ENCODE results near the gene PRR36. TPM values are rescaled to one million over a fixed set of nuclear protein-coding genes. Genes with fewer than 3 reads are reported as not detected.
A peak's percentile ranks its signal among the peaks of the same experiment; 100 is the strongest.

Gene PRR36
- total and polyA plus RNA-seq, 10 of the 15 experiments (the other 5 are each of a cell fraction or from before 2014, with no cell fraction given): 0.04 TPM; not detected in 9

- RAD21 ChIA-PET (ENCODE audit: unreplicated experiment): no interaction called here
- in situ Hi-C loops (cut with MboI) (no loop called here), intact Hi-C loops (cut with micrococcal nuclease; ENCODE audit: unreplicated experiment) (no loop called here)
- Histone ChIP-seq H3K9me3 (replicated peaks; ENCODE audit: control insufficient read depth, insufficient read depth, low read length) (no peaks in the 10 kb centered on the region; the same call in 2 of the 3 replicates), H4K20me1 (ENCODE audit: control insufficient read depth, insufficient read depth) (no peaks in the 10 kb centered on the region), H3K27me3 (replicated peaks in 1 of 2; ENCODE audit: control insufficient read depth in 2 of 2, insufficient read depth in 2 of 2, low read length in 1 of 2) (peaks cover 8 to 21% of the 10 kb centered on the region in 2 experiments), H3K4me1 (ENCODE audit: control insufficient read depth, insufficient read depth, low read length) (peaks cover 2% of the 10 kb centered on the region; the same call in 1 of the 2 replicates), H3K27ac (ENCODE audit: control insufficient read depth, insufficient read depth) (no peak within 1 kb of the TSS), H3K9ac (ENCODE audit: control insufficient read depth, insufficient read depth, low read length) (no peak within 1 kb of the TSS), H2AFZ (ENCODE audit: control insufficient read depth, low read depth, low read length) (no peak within 1 kb of the TSS), H3K4me2 (ENCODE audit: control insufficient read depth, insufficient read depth) (no peak within 1 kb of the TSS), H3K79me2 (ENCODE audit: control insufficient read depth, insufficient read depth, low read length) (no peaks in the 10 kb centered on the region), H3K4me3 (no peak within 1 kb of the TSS), H3K36me3 (ENCODE audit: control insufficient read depth in 2 of 2, insufficient read depth in 2 of 2, low read length in 1 of 2) (peaks cover 0 to 14% of the 10 kb centered on the region in 2 experiments; a peak in 3 of 4 replicates)
- CTCF ChIA-PET: no interaction called here
- BruUV-seq (replicated peaks): no TSS peak
- FAIRE-seq (no peak), ATAC-seq (no peak), DNase-seq (ENCODE audit: low read depth, low spot score) (no peak)
- SMC1A ChIA-PET (ENCODE audit: uncharacterized antibody, unreplicated experiment): no interaction called here
- 59% methylated on average over 12 of the region's 12 CpGs for WGBS (ENCODE audit: insufficient coverage, insufficient replicate concordance, low lambda C conversion rate, missing lambda C conversion rate)
- TF ChIP-seq ZNF24 (IDR thresholded peaks at IDR 0.05) (no peak), POLR2A (IDR thresholded peaks at IDR 0.05; ENCODE audit: low read depth, low read length) (peak; percentile 67), POLR2AphosphoS2 (IDR thresholded peaks at IDR 0.05; ENCODE audit: low read depth, low read length) (peak; percentile 48; the same call in 1 of the 2 replicates), SIN3A (IDR thresholded peaks at IDR 0.05; ENCODE audit: low read depth, low read length) (no peak), E2F4 (IDR thresholded peaks at IDR 0.05; ENCODE audit: low read depth, low read length) (no peak)
- POLR2A ChIA-PET: no interaction called here
Measured at GRCh38 chr19:7914598-7915045, 40.4 kb upstream of the PRR36 start, which contains the start of gene TGFBR3L. TSS of gene TGFBR3L (plus strand) at chr19:7914830.

GRCh38 chr19:7914099-7914498 lies 39.9 kb upstream of the PRR36 start:
- Histone ChIP-seq H3K79me2 (ENCODE audit: control insufficient read depth, insufficient read depth, low read length) (no peaks in the 10 kb centered on the region), H3K27me3 (replicated peaks in 1 of 2; ENCODE audit: control insufficient read depth in 2 of 2, insufficient read depth in 2 of 2, low read length in 1 of 2) (peaks cover 8 to 21% of the 10 kb centered on the region in 2 experiments), H2AFZ (ENCODE audit: control insufficient read depth, low read depth, low read length) (no peak overlapping the region), H3K27ac (ENCODE audit: control insufficient read depth, insufficient read depth) (no peak overlapping the region), H3K9me3 (replicated peaks; ENCODE audit: control insufficient read depth, insufficient read depth, low read length) (no peaks in the 10 kb centered on the region; the same call in 2 of the 3 replicates), H3K4me2 (ENCODE audit: control insufficient read depth, insufficient read depth) (no peak overlapping the region), H4K20me1 (ENCODE audit: control insufficient read depth, insufficient read depth) (no peaks in the 10 kb centered on the region), H3K9ac (ENCODE audit: control insufficient read depth, insufficient read depth, low read length) (no peak overlapping the region), H3K36me3 (ENCODE audit: control insufficient read depth in 2 of 2, insufficient read depth in 2 of 2, low read length in 1 of 2) (peaks cover 0 to 14% of the 10 kb centered on the region in 2 experiments; a peak in 3 of 4 replicates), H3K4me3 (no peak overlapping the region), H3K4me1 (ENCODE audit: control insufficient read depth, insufficient read depth, low read length) (no peaks in the 10 kb centered on the region)
- DNase-seq (ENCODE audit: low read depth, low spot score) (no peak), ATAC-seq (no peak), FAIRE-seq (no peak)
- 54% methylated on average over 12 of the region's 12 CpGs for WGBS (ENCODE audit: insufficient coverage, insufficient replicate concordance, low lambda C conversion rate, missing lambda C conversion rate)
- ChIA-PET RAD21 (ENCODE audit: unreplicated experiment) (no interaction called here), SMC1A (ENCODE audit: uncharacterized antibody, unreplicated experiment) (no interaction called here), CTCF (no interaction called here), POLR2A (no interaction called here)
- in situ Hi-C loops (cut with MboI) (no loop called here), intact Hi-C loops (cut with micrococcal nuclease; ENCODE audit: unreplicated experiment) (no loop called here)
- TF ChIP-seq IRF4 (IDR thresholded peaks at IDR 0.05; ENCODE audit: low read depth, low read length) (no peak), NFYA (IDR thresholded peaks at IDR 0.05; ENCODE audit: borderline replicate concordance, low read depth, low read length) (no peak), CHD4 (IDR thresholded peaks at IDR 0.05) (no peak), TCF3 (IDR thresholded peaks at IDR 0.05; ENCODE audit: borderline replicate concordance, insufficient read depth, low read depth, low read length) (no peak), CBFB (IDR thresholded peaks at IDR 0.05; ENCODE audit: low read depth) (no peak), MYB (IDR thresholded peaks at IDR 0.05; ENCODE audit: borderline replicate concordance, low read depth, low read length) (no peak), PAX8 (IDR thresholded peaks at IDR 0.05) (no peak), ZNF207 (IDR thresholded peaks at IDR 0.05; ENCODE audit: borderline replicate concordance) (no peak), TCF12 (IDR thresholded peaks at IDR 0.05; ENCODE audit: low read depth, low read length) (no peak), MEF2B (IDR thresholded peaks at IDR 0.05; ENCODE audit: partially characterized antibody, poor library complexity, severe bottlenecking) (no peak), RB1 (IDR thresholded peaks at IDR 0.05; ENCODE audit: borderline replicate concordance) (no peak)
- BruUV-seq (replicated peaks): no TSS peak
